AG09309 (cell line): ENCODE measurements around the gene ASPG.

Experiments
- DNase-seq: peaks from one replicate; pipeline ENCODE4 v3.0.0-alpha.2; 2010; ENCODE audit warnings: low read depth
- H3K4me3 ChIP-seq: 2 replicates; pipeline ENCODE4 v1.5.1; 2011; ENCODE audit warnings: mild to moderate bottlenecking, low read depth, low read length, moderate library complexity; ENCODE audit not compliant: control insufficient read depth
- CTCF ChIP-seq: IDR thresholded peaks from 2 replicates; pipeline ENCODE4 v1.5.1; 2011; ENCODE audit warnings: mild to moderate bottlenecking, low read depth, low read length, inconsistent platforms; ENCODE audit not compliant: insufficient read depth, control insufficient read depth; ENCODE audit errors: missing control alignments

ASPG gene

GRCh38 chr14:104086661-104087461 lies 1.4 kb downstream of the ASPG start:
- TF ChIP-seq CTCF, result no peak
- no peak for DNase-seq
- H3K4me3 ChIP-seq, result no peak overlapping the region

- DNase-seq, result no peak
- no peak for TF ChIP-seq CTCF
- H3K4me3 ChIP-seq, result no peak overlapping the region
These were observed 2.0 kb downstream of the ASPG start for GRCh38 chr14:104087505-104087904.

GRCh38 chr14:104087981-104088850 lies 2.7 kb downstream of the ASPG start:
- DNase-seq, result no peak
- H3K4me3 ChIP-seq, result no peak overlapping the region
- no peak for TF ChIP-seq CTCF

GRCh38 chr14:104090071-104090748 lies 4.7 kb downstream of the ASPG start:
- DNase-seq, result no peak
- no peak for TF ChIP-seq CTCF

GRCh38 chr14:104091061-104091926 lies 5.8 kb downstream of the ASPG start:
- H3K4me3 ChIP-seq, result no peak overlapping the region
- no peak for DNase-seq
- no peak for TF ChIP-seq CTCF

More at GRCh38 chr14:104090071-104090748, 4.7 kb downstream of the ASPG start:
- H3K4me3 ChIP-seq, result no peak overlapping the region
